OCI-LY7 (cell line): ENCODE results near the gene TMEM273. TPM values are rescaled to one million over a fixed set of nuclear protein-coding genes. Genes with fewer than 3 reads are reported as not detected.

Experiments
- BruUV-seq: library from RNA; stranded (reverse); fragments of 400-500 nt; replicated peaks from 2 replicates; lab custom pipeline; 2021; lab: Mats Ljungman, UMichigan
- CTCF ChIA-PET: fragments of 300-600 bp; sonication (Branson Sonifier 250); formaldehyde crosslinking; loops from one replicate; lab custom pipeline; 2022; ENCODE audit warnings: antibody characterized with exemption; ENCODE audit not compliant: unreplicated experiment; lab: Charles Lee
- POLR2A ChIA-PET: fragments of 300-600 bp; sonication (Branson Sonifier 250); formaldehyde crosslinking; loops from one replicate; lab custom pipeline; 2022; ENCODE audit warnings: antibody characterized with exemption; lab: Charles Lee
- DNase-seq: peaks from one replicate; pipeline ENCODE4 v3.0.0-alpha.2; 2015; ENCODE audit warnings: low spot score
- H2AFZ ChIP-seq: fragments of 200-600 bp; sonication (generic), shearing (Covaris generic); 2 replicates; pipeline ENCODE4 v1.6.1; 2014; ENCODE audit warnings: mild to moderate bottlenecking, antibody characterized with exemption, low read length, moderate library complexity
- H3K27ac ChIP-seq: fragments of 200-600 bp; sonication (generic); 2 replicates; pipeline ENCODE4 v1.5.1; 2014; ENCODE audit warnings: mixed run types, low read depth, mild to moderate bottlenecking, moderate library complexity, low read length, inconsistent platforms; ENCODE audit not compliant: poor library complexity, severe bottlenecking
- H3K36me3 ChIP-seq: fragments of 200-600 bp; sonication (generic); 2 replicates; pipeline ENCODE4 v1.6.1; 2014; ENCODE audit warnings: mild to moderate bottlenecking, antibody characterized with exemption, low read length, moderate library complexity, mixed read lengths; ENCODE audit not compliant: insufficient read depth
- H3K4me1 ChIP-seq: fragments of 200-600 bp; sonication (generic); 2 replicates; pipeline ENCODE4 v1.5.1; 2014; ENCODE audit warnings: mild to moderate bottlenecking, low read length; ENCODE audit not compliant: insufficient read depth, poor library complexity, severe bottlenecking
- H3K4me2 ChIP-seq: fragments of 200-600 bp; sonication (generic); 2 replicates; pipeline ENCODE4 v1.6.1; 2014; ENCODE audit warnings: mild to moderate bottlenecking, low read length
- H3K4me3 ChIP-seq: fragments of 200-600 bp; sonication (generic); 2 replicates; pipeline ENCODE4 v1.5.1; 2014; ENCODE audit warnings: mild to moderate bottlenecking, low read depth, low read length; ENCODE audit not compliant: poor library complexity, severe bottlenecking
- H3K79me2 ChIP-seq: fragments of 200-600 bp; sonication (generic); 2 replicates; pipeline ENCODE4 v1.6.1; 2016; ENCODE audit warnings: low read depth, mild to moderate bottlenecking, low read length, moderate library complexity, mixed read lengths; ENCODE audit not compliant: insufficient read depth
- H3K9me2 ChIP-seq: fragments of 200-600 bp; sonication (generic); 2 replicates; pipeline ENCODE4 v1.6.1; 2016; ENCODE audit warnings: mild to moderate bottlenecking, low read length, mixed read lengths; ENCODE audit not compliant: insufficient read depth
- H3K9me3 ChIP-seq: fragments of 200-600 bp; sonication (generic); 2 replicates; pipeline ENCODE4 v1.6.1; 2014; ENCODE audit warnings: mild to moderate bottlenecking, mixed run types, low read length, mixed read lengths
- H4K20me1 ChIP-seq: fragments of 200-600 bp; sonication (generic); 2 replicates; pipeline ENCODE4 v1.6.1; 2014; ENCODE audit warnings: mild to moderate bottlenecking, antibody characterized with exemption, low read length, moderate library complexity, mixed read lengths; ENCODE audit not compliant: insufficient read depth
- EZH2phosphoT487 ChIP-seq: fragments of 200-600 bp; sonication (generic); IDR thresholded peaks from 2 replicates; pipeline ENCODE4 v1.6.1; 2018; ENCODE audit warnings: low read depth, borderline replicate concordance, mild to moderate bottlenecking, mixed run types, antibody characterized with exemption, low read length, moderate library complexity, mixed read lengths
- intact Hi-C: fragments of 100-400 bp; cut with micrococcal nuclease; formaldehyde crosslinking; loops from one replicate; pipeline ENCODE4 v1.10.0; 2022; ENCODE audit not compliant: unreplicated experiment
- total RNA-seq, 2 experiments: library from RNA; depleted of rRNA in 1 of 2; stranded (reverse); fragments of >200 nt in 1 of 2; shearing (Covaris generic) in 1 of 2; gene quantifications; 2 replicates each; pipeline ENCODE4 v1.2.3, GENCODE V29; 2014 to 2022
- TF ChIP-seq, protein P1 (sequence below): fragments of 200-600 bp; sonication (generic); conservative IDR thresholded peaks from 2 replicates; pipeline ENCODE4 v1.5.1; 2014; ENCODE audit warnings: mild to moderate bottlenecking, antibody characterized with exemption, low read length, moderate library complexity, mixed read lengths

Gene TMEM273
- total RNA-seq, 2 experiments from 2014 or later = 0.82 to 1.8 TPM

DNA sequence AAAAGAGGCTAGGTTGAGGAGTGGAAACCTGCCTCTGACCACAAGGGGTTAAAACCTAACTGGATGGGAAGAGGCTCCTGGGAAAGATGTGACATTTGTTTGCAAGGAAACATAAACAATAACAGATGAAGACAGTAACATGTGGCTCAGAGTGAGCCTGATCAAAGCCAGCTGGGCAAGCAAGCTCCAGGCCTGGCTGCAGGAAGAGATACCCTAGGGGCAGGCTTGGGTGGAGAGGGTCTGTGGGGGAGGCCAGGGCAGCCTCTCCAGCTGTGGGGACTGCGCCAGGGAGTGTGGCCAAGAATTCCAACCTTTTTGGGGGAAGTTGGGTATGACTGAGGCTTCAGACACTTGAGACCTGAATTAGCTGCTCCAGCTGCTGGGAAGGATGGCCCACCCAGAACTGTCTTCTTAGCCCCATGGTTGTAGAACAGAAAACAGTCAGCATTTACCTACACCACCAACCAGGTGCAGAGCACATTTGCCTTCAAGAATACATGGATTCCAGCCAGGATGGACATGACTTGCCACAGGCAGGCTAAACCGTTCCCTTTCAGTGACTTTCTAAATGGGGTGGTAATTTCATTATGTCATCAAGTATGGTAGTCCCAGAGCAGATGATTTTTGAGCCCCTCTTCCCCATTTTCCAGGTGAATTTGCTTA, 44.0 kb downstream of the TMEM273 start:
- ChIA-PET CTCF (interaction anchor here (1.0 kb wide), 1 partner anchor 10 kb away, joined by 3 read pairs; the partner anchor contains the start of gene FAM170B), POLR2A (interaction anchor here (1.5 kb wide), 1 partner anchor 9 kb away, joined by 4 read pairs; no protein-coding TSS in a partner anchor)
- Histone ChIP-seq H4K20me1 (no peaks in the 10 kb centered on the region), H3K9me3 (no peaks in the 10 kb centered on the region), H3K79me2 (no peaks in the 10 kb centered on the region), H3K27ac (no peak overlapping the region), H3K4me2 (no peak overlapping the region), H3K4me3 (no peak overlapping the region), H3K9me2 (no peaks in the 10 kb centered on the region), H3K4me1 (peaks cover 24% of the 10 kb centered on the region), H3K36me3 (no peaks in the 10 kb centered on the region; the same call in 1 of the 2 replicates), H2AFZ (no peak overlapping the region)
- no TSS peak for BruUV-seq
- DNase-seq = no peak
- TF ChIP-seq, protein P1, sequence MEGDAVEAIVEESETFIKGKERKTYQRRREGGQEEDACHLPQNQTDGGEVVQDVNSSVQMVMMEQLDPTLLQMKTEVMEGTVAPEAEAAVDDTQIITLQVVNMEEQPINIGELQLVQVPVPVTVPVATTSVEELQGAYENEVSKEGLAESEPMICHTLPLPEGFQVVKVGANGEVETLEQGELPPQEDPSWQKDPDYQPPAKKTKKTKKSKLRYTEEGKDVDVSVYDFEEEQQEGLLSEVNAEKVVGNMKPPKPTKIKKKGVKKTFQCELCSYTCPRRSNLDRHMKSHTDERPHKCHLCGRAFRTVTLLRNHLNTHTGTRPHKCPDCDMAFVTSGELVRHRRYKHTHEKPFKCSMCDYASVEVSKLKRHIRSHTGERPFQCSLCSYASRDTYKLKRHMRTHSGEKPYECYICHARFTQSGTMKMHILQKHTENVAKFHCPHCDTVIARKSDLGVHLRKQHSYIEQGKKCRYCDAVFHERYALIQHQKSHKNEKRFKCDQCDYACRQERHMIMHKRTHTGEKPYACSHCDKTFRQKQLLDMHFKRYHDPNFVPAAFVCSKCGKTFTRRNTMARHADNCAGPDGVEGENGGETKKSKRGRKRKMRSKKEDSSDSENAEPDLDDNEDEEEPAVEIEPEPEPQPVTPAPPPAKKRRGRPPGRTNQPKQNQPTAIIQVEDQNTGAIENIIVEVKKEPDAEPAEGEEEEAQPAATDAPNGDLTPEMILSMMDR = no peak
- TF ChIP-seq EZH2phosphoT487 = no peak
- intact Hi-C loops = no loop called here

DNA sequence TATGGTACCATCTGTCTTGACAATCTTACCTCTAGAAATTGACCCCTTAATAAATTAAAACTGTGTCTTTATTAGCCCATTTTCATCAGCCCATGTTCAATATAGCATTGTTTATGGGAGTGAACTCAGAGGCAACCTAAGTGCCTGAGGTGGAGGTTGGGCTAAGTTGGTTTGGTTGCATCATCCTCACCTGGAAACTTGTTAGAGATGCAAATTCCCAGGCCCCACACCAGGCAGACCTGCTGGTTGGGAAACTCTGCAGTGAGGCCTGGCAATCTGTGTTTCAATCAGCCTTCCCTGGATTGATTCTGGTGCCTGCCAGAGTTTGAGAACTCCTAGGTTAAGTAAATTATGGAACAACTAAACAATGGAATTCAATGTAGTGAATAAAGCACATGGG, 44.9 kb downstream of the TMEM273 start:
- H3K9me3 ChIP-seq = no peaks in the 10 kb centered on the region
- POLR2A ChIA-PET = interaction anchor here (1.1 to 1.5 kb wide), 2 partner anchors 8 kb away, joined by 3 to 4 read pairs; no protein-coding TSS in a partner anchor
- BruUV-seq = no TSS peak
- CTCF ChIA-PET = interaction anchor here (1.0 kb wide), 1 partner anchor 9 kb away, joined by 3 read pairs; the partner anchor contains the start of gene FAM170B
- no peaks in the 10 kb centered on the region; the same call in 1 of the 2 replicates for H3K36me3 ChIP-seq
- no peaks in the 10 kb centered on the region for H4K20me1 ChIP-seq
- peak overlapping the region; percentile 10; the same call in 1 of the 2 replicates for H3K4me2 ChIP-seq
- H3K9me2 ChIP-seq = no peaks in the 10 kb centered on the region
- no peak overlapping the region for H3K4me3 ChIP-seq
- DNase-seq = peak; percentile 71
- intact Hi-C loops = no loop called here
- H3K79me2 ChIP-seq = no peaks in the 10 kb centered on the region
- H2AFZ ChIP-seq = peak overlapping the region; percentile 23; the same call in 1 of the 2 replicates
- TF ChIP-seq EZH2phosphoT487 = no peak
- TF ChIP-seq, protein P1 = no peak
- peaks cover 30% of the 10 kb centered on the region for H3K4me1 ChIP-seq
- H3K27ac ChIP-seq = peak overlapping the region; percentile 10
